ENCODE measurements around the gene C5orf63. TPM values are rescaled to one million over a fixed set of nuclear protein-coding genes. Genes with fewer than 3 reads are reported as not detected.

Gene C5orf63
- total and polyA plus RNA-seq, 2 of the 8 experiments (the other 6 are each of a cell fraction or from before 2014, with no cell fraction given) = 0.67 to 0.71 TPM

DNA sequence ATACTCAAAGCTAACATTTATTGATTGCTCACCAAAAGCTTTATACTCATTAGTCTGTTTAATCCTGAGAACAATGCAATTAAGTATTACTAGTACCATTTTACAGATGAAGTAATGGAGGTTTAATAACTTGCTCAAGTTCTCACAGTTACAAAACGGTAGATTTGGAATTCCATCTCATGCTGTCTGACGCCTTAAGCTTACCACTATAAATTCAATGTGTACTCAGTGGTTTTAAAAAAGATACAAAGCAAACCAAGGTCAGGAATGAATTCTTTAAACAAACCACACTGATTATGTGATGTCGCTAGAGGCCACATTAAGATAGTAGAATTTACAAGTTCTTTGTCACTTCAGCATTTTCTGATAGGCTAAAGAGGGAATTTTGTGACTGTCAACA, 1.2 kb upstream of the C5orf63 start (continued):
- TF ChIP-seq, protein P1, sequence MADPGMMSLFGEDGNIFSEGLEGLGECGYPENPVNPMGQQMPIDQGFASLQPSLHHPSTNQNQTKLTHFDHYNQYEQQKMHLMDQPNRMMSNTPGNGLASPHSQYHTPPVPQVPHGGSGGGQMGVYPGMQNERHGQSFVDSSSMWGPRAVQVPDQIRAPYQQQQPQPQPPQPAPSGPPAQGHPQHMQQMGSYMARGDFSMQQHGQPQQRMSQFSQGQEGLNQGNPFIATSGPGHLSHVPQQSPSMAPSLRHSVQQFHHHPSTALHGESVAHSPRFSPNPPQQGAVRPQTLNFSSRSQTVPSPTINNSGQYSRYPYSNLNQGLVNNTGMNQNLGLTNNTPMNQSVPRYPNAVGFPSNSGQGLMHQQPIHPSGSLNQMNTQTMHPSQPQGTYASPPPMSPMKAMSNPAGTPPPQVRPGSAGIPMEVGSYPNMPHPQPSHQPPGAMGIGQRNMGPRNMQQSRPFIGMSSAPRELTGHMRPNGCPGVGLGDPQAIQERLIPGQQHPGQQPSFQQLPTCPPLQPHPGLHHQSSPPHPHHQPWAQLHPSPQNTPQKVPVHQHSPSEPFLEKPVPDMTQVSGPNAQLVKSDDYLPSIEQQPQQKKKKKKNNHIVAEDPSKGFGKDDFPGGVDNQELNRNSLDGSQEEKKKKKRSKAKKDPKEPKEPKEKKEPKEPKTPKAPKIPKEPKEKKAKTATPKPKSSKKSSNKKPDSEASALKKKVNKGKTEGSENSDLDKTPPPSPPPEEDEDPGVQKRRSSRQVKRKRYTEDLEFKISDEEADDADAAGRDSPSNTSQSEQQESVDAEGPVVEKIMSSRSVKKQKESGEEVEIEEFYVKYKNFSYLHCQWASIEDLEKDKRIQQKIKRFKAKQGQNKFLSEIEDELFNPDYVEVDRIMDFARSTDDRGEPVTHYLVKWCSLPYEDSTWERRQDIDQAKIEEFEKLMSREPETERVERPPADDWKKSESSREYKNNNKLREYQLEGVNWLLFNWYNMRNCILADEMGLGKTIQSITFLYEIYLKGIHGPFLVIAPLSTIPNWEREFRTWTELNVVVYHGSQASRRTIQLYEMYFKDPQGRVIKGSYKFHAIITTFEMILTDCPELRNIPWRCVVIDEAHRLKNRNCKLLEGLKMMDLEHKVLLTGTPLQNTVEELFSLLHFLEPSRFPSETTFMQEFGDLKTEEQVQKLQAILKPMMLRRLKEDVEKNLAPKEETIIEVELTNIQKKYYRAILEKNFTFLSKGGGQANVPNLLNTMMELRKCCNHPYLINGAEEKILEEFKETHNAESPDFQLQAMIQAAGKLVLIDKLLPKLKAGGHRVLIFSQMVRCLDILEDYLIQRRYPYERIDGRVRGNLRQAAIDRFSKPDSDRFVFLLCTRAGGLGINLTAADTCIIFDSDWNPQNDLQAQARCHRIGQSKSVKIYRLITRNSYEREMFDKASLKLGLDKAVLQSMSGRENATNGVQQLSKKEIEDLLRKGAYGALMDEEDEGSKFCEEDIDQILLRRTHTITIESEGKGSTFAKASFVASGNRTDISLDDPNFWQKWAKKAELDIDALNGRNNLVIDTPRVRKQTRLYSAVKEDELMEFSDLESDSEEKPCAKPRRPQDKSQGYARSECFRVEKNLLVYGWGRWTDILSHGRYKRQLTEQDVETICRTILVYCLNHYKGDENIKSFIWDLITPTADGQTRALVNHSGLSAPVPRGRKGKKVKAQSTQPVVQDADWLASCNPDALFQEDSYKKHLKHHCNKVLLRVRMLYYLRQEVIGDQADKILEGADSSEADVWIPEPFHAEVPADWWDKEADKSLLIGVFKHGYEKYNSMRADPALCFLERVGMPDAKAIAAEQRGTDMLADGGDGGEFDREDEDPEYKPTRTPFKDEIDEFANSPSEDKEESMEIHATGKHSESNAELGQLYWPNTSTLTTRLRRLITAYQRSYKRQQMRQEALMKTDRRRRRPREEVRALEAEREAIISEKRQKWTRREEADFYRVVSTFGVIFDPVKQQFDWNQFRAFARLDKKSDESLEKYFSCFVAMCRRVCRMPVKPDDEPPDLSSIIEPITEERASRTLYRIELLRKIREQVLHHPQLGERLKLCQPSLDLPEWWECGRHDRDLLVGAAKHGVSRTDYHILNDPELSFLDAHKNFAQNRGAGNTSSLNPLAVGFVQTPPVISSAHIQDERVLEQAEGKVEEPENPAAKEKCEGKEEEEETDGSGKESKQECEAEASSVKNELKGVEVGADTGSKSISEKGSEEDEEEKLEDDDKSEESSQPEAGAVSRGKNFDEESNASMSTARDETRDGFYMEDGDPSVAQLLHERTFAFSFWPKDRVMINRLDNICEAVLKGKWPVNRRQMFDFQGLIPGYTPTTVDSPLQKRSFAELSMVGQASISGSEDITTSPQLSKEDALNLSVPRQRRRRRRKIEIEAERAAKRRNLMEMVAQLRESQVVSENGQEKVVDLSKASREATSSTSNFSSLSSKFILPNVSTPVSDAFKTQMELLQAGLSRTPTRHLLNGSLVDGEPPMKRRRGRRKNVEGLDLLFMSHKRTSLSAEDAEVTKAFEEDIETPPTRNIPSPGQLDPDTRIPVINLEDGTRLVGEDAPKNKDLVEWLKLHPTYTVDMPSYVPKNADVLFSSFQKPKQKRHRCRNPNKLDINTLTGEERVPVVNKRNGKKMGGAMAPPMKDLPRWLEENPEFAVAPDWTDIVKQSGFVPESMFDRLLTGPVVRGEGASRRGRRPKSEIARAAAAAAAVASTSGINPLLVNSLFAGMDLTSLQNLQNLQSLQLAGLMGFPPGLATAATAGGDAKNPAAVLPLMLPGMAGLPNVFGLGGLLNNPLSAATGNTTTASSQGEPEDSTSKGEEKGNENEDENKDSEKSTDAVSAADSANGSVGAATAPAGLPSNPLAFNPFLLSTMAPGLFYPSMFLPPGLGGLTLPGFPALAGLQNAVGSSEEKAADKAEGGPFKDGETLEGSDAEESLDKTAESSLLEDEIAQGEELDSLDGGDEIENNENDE (IDR thresholded peaks at IDR 0.05; ENCODE audit: insufficient replicate concordance, low read length) = no peak
- TF ChIP-seq RAD21 (IDR thresholded peaks at IDR 0.05 in 1 of 2, conservative IDR thresholded peaks at IDR 0.05 in 1 of 2; ENCODE audit: low read depth in 2 of 2, low read length in 2 of 2) = no peak
- TF ChIP-seq KDM1A (IDR thresholded peaks at IDR 0.05; ENCODE audit: borderline replicate concordance, low read length) = no peak
- TF ChIP-seq SUZ12 (IDR thresholded peaks at IDR 0.05; ENCODE audit: low read length) = no peak
- TF ChIP-seq TCF12 (IDR thresholded peaks at IDR 0.05; ENCODE audit: low read depth, low read length) = no peak
- no peak for TF ChIP-seq RBBP5 (IDR thresholded peaks at IDR 0.05; ENCODE audit: borderline replicate concordance, low read depth, low read length)
- no peak for TF ChIP-seq GABPA (IDR thresholded peaks at IDR 0.05; ENCODE audit: borderline replicate concordance, insufficient read depth, low read length)
- no peak for TF ChIP-seq SIX5 (IDR thresholded peaks at IDR 0.05; ENCODE audit: low read depth, low read length)
- TF ChIP-seq ASH2L (IDR thresholded peaks at IDR 0.05; ENCODE audit: low read length) = no peak
- TF ChIP-seq SP4 (IDR thresholded peaks at IDR 0.05; ENCODE audit: low read length) = no peak

Data from H1 (cell line).